ENCODE data around the gene ASB11.

GRCh38 chrX:15236146-15236545 is 79.3 kb downstream of the ASB11 start:
- TF ChIP-seq CTCF (IDR thresholded peaks at IDR 0.05; ENCODE audit: insufficient read depth, low read depth, low read length) (no peak), EZH2 (IDR thresholded peaks at IDR 0.05; ENCODE audit: insufficient read depth, low read length) (no peak)
